ENCODE data around the gene C12orf76. TPM values are rescaled to one million over a fixed set of nuclear protein-coding genes. Genes with fewer than 3 reads are reported as not detected.

C12orf76 gene
- total and polyA plus RNA-seq, 9 of the 15 experiments (the other 6 are each of a cell fraction or from before 2014, with no cell fraction given): 6.3 to 38.6 (median 12.3) TPM

- Histone ChIP-seq H3K27me3 (ENCODE audit: control insufficient read depth in 2 of 2, insufficient read depth in 2 of 2, low read length in 2 of 2) (no peaks in the 10 kb centered on the region), H3K4me2 (ENCODE audit: insufficient read depth, low read length) (no peak overlapping the region), H3K4me1 (replicated peaks in 1 of 2; ENCODE audit: control insufficient read depth in 2 of 2, insufficient read depth in 2 of 2, low read length in 2 of 2) (peaks cover 8 to 14% of the 10 kb centered on the region in 2 experiments), H4K20me1 (replicated peaks; ENCODE audit: control insufficient read depth, insufficient read depth, low read length) (no peaks in the 10 kb centered on the region), H3K9me3 (replicated peaks; ENCODE audit: control insufficient read depth, insufficient read depth, low read depth, low read length) (no peaks in the 10 kb centered on the region), H3K9me1 (ENCODE audit: control insufficient read depth, insufficient read depth, low read length) (no peaks in the 10 kb centered on the region), H3K79me2 (ENCODE audit: control insufficient read depth, insufficient read depth, low read length) (no peaks in the 10 kb centered on the region), H3K36me3 (ENCODE audit: control insufficient read depth, insufficient read depth, low read length) (no peaks in the 10 kb centered on the region), H3K9ac (ENCODE audit: insufficient read depth in 1 of 2, low read depth in 2 of 2, low read length in 2 of 2) (no peak overlapping the region), H2AFZ (ENCODE audit: low read depth, low read length) (no peak overlapping the region; the same call in 1 of the 2 replicates), H3K27ac (ENCODE audit: extremely low read depth, low read depth, low read length) (no peak overlapping the region), H3K4me3 (no peak overlapping the region)
- FAIRE-seq (no peak), DNase-seq (ENCODE audit: extremely low read depth in 1 of 4, low spot score in 3 of 4) (no peak), ATAC-seq (no peak)
- 25% methylated on average over 5 of the region's 5 CpGs for WGBS (ENCODE audit: insufficient coverage, low coverage, missing lambda C conversion rate)
- ChIA-PET POLR2A (interaction anchor here (0.6 to 1.9 kb wide), 4 partner anchors 14 to 76 kb away, joined by 3 to 13 read pairs (median 4); no protein-coding TSS in a partner anchor), CTCF (ENCODE audit: low intra/inter-chr PET ratio) (no interaction called here)
- in situ Hi-C loops (cut with MboI) (no loop called here), intact Hi-C loops (cut with micrococcal nuclease) (no loop called here)
- BruUV-seq (replicated peaks): no TSS peak
- TF ChIP-seq FOS (IDR thresholded peaks at IDR 0.05; ENCODE audit: extremely low read depth, insufficient read length) (no peak), NR2C1 (IDR thresholded peaks at IDR 0.05) (no peak; the same call in 1 of the 2 replicates), NR2C1 (tag; IDR thresholded peaks at IDR 0.05) (peak; percentile 76), NR2C2 (CRISPR knock-in tag; IDR thresholded peaks at IDR 0.05) (no peak), NR2C2 (tag; IDR thresholded peaks at IDR 0.05) (peak; percentile 78), HMG20A (CRISPR knock-in tag; conservative IDR thresholded peaks at IDR 0.05) (no peak)
Observed at GRCh38 chr12:110074089-110074488, 25.8 kb upstream of the C12orf76 start.

Measured in K562 (cell line).